Mucosa of gallbladder (tissue), 1 donor: ENCODE data around the gene MANBA. TPM values are rescaled to one million over a fixed set of nuclear protein-coding genes. Genes with fewer than 3 reads are reported as not detected.
"Not testable (repeated sequence)": the region's sequence is repeated elsewhere in the genome, so short reads cannot be mapped to it uniquely, and the experiment has no call there.

ENCODE experiments used
- DNase-seq: peaks from one replicate; pipeline ENCODE4 v3.0.0-alpha.2; 2020; ENCODE audit warnings: low spot score
- total RNA-seq: library from RNA; stranded (reverse); gene quantifications from one replicate; pipeline ENCODE4 v1.2.1, GENCODE V29; 2021
- donor health status: DM: no; HTN: no; CAD: no.

Gene MANBA
- total RNA-seq, 1 donor from 2014 or later = 42.1 TPM

DNA sequence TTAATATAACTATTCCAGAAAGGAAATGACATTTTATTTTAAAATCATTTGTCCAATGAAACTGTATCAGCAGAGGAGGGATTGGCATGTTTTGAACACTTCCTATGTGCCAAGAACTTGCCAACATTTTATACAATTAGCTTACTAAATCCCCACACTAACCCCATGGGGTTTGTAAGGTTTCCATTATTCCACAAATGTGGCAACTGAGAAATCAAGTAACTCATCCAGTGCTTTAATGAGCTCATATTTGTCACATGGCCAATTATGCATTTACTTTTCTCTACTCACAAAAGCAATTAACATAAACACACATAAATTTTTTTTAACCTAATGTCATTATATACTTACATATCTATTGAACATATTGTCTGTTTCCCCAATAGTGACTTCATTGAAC is 37.3 kb downstream of the MANBA start:
- no peak for DNase-seq

DNA sequence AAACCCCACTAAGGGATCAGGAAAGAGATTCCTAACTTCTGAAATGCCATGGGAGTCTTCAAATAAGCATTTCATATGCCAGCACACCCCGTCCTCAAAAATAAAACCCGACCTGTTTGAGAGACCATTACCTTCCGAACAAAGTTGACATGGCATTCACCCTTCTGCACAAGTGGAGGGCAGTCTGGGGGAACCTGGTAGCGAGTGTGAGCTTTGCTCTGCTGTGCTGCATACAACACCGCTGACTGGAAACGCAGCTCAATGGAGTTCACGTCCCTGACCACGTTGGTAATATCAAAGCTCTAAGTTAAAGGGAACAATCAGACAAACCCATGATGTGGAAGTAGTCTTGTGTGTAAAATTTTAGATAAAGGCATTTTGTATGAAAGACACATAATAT is 38.0 kb downstream of the MANBA start:
- no peak for DNase-seq

DNA sequence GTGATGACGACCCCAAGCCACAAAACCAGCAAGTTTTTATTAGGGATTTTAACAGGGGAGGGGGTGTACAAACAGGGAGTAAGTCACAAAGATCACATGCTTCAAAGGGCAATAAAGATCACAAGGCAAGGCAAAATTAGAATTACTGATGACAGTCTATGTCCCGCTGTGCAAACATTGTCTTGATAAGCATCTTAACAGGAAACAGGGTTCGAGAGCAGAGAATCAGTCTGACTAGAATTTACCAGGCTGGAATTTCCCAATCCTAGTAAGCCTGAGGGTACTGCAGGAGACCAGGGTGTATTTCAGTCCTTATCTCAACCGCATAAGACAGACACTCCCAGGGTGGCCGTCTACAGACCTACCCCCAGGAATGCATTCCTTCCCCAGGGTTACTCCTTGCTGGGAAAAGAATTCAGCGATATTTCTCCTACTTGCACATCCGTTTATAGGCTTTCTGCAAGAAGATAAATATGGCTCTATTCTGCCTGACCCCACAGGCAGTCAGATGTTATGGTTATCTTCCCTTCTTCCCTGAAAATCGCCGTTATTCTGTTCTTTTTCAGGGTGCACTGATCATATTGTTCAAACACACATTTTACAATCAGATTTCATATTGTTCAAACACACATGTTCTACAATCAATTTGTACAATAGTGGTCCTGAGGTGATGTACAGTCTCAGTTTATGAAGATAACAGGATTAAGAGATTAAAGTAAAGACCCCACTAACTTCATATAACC is 41.8 kb downstream of the MANBA start:
- not testable (repeated sequence) for DNase-seq

DNA sequence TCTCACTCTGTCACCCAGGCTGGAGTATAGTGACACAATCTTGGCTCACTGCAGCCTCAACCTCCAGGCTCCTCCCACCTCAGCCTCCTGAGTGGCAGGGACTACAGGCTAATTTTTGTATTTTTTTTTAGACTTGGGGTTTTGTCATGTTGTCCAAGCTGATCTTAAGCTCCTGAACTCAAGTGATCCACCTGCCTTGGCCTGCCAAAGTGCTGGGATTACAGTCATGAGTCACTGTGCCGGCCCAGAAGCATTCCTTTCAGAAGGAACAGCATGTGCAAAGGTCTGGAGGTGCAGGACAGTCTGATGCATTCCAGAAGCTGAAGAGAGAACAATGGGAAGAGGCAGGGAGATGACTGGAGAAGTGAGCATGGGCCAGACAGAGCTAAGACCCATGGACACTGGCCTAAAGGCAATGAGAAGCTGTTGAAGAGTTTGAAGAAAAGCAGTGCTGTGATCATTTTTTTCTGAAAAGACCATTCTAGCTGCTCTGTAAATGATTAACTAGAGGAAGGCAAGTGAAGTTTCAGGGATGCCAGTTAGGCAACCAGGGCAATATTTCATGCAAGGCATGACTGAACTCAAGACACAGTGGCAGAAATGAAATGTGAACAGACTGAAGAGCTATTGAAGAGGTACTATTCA is 43.2 kb downstream of the MANBA start:
- DNase-seq = no peak

DNA sequence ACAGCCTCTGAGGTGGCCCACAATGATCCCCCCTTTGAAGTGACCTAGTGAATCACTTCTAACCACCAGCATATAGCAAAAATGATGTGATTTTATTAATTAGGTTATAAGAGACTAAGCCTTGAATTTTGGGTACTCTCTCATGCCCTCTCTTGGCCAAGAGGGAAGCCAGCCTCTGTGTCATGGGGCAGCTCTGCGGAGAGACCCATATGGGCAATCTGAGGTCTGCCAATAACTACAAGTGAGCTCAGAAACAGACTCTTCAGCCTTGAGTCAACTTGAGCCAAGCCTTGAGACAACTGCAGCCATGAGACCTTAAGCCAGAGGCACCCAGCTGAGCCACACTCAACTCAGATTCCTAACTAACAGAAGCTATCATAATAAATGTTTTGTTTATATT is 45.7 kb downstream of the MANBA start:
- DNase-seq = no peak

DNA sequence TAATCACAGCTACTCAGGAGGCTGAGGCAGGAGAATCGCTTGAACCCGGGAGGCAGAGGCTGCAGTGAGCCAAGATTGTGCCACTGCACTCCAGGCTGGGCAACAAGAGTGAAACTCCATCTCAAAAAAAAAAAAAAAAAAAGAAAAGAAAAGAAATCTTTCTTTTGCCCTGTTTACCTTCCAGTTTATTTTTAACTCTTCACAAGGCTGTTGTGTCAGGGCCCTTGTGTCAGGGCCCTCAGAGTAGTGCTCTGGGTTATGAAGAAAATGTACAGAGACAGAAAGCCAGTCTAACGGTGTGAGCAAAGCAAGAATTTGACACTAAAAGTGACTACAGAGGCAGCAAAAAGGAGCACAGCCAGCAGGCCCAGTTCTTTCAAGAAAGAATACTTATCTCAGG is 47.0 kb downstream of the MANBA start:
- DNase-seq = not testable (repeated sequence)

DNA sequence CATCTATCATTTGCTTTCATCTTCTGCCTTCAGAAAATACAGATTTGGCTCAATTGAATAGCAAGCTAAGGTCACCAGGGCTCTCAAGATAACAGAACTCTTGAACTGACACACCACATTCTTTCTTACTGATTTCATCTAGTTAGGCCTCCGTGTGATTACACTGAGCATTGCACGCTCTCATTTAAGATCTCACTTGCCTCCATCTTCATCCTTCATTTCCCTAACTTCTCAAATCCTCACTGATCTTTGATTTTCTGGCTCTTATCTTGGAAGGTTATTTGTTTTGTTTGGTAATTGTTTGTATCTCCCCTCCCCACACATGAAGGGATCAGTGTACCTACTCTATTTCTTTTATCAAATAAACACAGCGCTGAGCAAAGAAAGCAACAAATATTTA is 47.7 kb downstream of the MANBA start:
- DNase-seq = no peak

DNA sequence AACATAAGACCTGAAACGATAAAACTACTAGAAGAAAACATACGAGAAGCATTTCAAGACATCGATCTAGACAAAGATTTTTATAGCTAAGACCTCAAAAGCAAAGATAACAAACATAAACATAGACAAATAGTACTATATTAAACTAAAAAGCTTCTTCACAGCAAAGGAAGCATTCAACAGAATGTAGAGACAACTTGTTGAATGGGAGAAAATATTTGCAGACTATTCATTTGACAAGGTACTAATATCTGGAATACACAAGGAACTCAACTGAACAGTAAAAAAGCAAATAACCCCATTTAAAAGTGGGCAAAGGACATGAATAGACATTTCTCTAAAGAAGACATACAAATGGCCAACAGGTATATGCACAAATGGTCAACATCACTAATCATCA is 49.8 kb downstream of the MANBA start:
- DNase-seq = no peak

DNA sequence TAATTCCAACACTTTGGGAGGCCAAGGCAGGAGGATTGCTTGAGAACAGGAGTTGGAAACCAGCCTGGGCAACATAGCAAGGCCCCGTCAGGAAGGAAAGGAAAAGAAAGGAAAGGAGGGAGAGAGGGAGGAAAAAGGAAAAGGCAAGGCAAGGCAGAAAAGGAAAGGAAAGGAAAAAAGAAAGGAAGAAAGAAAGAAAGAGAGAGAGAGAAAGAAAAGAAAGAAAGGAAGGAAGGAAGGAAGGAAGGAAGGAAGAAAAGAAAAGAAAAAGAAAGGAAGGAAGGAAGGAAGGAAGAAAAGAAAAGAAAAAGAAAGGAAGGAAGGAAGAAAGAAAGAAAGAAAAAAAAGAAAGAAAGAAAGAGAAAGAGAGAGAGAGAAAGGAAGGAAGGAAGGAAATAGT is 51.7 kb downstream of the MANBA start:
- DNase-seq = not testable (repeated sequence)

DNA sequence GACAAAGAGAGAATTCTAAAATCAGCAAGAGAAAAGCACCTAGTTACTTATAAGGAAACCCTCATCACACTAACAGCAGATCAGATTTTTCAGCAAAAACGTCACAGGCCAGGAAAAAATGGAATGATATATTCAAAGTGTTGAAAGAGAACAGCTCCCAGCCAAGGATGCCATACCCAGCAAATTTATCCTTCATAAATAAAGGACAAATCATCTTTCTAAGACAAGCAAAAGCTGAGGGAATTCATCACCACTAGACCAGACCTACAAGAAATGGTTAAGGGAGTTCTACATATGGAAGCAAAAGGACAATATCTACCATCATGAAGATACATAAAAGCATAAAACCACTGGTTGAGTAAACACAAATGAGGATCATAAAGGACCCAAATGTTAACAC is 53.6 kb downstream of the MANBA start:
- no peak for DNase-seq

DNA sequence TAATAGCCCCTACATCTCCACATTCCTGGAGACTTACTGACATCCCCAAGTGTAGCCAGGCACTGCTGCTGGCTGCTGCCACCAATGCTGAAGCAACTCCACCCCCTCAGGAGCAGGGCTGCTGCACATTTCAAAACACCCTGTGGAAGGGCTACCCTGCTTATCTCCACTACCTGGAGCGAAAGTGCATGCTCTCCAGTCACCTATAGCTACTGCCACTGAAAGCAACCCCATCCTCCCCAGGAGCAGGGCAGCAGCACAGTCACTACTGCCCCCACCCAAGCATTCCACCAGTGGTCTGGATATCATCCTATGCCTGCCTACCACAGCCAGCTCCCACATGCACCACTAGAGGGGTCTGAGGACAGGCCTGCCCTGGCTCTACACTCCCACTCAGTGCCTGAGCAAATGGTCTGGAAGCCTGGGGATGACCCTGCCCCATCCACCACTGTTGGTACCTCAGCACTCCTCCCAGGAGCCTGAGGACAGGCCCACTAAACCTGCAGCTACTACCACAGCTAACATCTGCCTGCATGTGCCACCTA is 55.3 kb downstream of the MANBA start:
- DNase-seq = no peak

DNA sequence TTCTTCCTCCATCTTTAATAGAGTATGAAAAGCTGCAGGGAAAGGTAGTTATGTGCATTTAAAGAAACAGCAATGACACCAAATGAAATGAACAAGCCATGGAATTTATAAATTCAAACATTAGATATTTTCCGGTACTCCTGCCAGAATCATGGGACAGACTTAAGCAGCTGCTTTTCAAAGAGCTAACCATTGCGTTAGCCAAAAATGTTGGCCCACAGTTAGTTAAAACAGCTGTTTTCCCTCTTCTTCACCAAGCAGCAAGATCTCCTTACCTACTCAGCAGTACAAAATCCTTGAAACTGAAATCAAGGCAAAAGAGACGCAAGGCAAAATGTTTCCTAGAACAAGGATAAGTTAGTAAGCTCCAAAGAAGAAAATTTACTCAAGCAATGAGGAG is 64.0 kb downstream of the MANBA start:
- no peak for DNase-seq

DNA sequence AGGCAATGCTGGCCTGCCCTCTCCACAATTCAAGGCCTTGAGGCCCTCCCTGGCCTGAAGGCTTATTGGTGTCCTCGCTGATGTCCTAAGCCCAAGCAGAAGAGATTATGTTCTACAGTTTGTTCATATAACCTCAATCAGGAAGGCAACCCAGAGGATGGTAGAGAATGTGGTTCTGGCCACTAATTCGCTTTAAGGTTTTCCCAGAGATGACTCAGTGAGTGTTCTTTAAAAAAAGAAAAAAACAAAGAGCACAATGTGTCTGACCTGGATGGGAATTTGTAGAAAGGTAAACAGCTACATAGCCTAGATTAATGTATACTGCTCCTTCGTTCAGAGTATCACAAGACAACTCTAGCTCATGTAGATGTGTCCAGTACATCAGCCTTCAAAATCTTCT is 66.0 kb downstream of the MANBA start:
- no peak for DNase-seq

DNA sequence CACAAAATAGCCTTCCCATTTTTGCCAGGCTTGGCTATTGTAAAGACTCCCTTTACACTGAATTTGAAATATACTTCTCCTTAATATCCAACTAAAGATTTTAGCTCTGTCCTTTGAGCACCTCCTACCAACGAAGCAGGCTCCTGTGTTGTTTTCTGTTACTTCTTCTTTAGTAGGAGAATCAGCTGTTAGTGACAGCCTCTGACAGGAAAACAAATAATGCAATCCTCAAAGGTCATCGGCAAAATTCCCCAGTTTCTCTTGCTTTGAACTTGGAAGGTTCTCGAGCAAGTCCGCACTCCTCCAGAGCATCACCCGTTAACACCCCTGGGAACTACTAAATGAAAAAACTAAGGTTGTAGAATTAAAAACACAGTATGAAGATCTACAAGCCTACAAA is 66.9 kb downstream of the MANBA start:
- DNase-seq = no peak

DNA sequence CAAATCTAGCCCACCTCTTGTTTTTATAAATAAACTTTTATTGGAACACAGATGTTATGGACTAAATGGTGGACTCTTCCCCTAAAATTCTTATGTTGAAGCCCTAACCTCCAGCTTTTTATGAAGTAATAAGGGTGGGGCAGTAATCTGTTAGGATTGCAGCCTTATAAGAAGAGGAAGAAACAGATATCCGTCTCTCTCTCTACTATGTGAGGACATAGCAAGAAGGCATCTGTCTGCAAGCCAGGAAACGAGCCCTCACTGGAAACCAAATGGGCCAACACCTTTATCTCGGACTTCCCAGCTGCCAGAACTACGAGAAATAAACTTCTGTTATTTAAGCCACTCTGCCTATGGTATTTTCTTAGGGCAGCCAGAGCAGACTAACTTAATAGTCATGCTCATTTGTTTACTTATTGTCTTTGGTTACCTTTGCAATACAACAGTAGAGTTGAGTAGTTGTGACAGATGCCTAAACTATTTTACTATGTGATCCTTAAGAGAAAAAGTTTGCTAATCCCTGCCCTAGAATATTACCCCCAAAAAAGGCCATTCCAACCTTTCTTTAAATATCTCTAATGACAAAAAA is 67.4 kb downstream of the MANBA start:
- no peak for DNase-seq

DNA sequence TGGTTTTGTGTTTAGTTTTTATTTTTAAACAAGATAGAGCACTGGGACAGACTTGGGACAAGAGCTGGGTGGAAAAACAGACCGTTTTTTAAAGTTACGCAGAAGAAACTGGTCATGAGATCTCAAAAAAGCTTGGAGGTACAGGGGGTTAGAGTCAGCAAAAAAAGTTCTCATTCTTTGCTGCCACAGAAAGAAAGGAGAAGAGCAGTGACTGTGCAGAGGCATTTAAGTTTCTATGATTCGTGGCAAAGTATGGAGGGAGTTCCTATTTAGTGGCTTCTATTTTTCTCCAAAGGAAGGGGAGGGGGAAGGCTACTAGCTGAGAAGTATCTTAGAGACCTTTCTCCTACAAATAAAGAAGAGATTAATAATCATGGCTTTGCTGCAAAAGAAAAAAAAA is 68.3 kb downstream of the MANBA start:
- no peak for DNase-seq

DNA sequence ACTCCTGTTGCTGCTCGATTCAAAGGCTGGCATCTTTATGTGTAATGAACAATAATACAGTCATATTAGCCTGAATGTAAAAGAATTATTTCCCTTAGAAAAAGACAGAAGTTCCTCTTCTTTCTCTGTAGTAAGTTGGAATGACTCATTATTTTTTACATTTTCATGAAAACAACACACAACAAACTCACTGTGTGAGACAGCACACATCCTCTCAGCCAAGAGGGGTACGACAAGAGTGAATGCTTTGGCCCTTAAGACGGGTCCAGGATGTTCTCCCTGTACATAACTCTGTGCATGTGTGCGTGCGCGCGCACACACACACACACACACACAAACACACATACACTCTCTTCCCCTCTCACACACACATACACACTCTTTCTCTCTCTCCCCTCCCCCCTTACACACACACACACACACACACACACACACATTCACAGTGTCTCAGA is 72.8 kb downstream of the MANBA start:
- no peak for DNase-seq

DNA sequence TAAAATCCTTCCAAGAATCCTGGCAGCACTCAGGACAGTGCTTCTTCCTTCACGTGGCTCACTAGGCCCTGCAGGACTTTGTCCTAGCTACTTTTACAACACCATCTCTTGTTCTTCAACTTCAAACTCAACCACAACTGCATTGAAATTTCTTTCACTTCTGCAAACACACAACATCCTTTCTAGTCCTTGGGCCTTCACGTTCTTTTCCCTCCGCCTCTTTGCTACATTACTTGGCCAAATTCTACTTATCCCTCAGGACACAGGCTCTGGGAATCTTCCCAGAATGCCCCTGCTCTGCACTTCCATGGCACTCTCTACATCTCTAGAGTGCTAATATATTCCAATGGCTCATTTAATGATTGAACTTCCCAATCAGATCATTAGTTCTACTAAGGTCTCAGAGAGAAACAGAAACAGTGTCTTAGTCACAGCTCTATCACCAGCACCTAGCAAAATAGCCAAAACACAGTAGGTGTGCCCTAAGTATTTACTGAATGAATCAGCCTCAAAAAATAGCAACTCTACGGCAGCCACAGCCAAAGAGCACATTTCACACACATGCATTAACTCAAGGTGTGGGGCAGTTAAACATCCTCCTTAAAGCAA is 73.3 kb downstream of the MANBA start:
- DNase-seq = no peak

DNA sequence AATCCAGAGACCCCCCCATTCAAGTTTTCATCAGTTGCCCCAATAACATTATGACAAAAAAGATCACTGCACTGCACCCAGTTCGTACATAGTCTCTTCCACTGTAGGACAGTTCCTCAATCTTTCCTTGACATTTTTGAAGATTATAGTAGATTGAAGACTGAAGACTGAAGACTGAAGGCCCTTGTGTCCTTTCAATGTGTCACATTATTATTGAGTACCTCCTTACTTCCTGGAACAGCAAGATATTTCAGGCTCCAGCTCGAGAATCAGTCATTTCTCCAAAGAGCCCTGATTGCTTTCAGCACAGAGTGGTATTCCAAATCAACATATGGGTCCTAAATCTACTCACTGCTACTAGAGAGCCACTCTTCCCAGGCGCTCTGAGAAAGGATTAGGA is 75.0 kb downstream of the MANBA start:
- no peak for DNase-seq

DNA sequence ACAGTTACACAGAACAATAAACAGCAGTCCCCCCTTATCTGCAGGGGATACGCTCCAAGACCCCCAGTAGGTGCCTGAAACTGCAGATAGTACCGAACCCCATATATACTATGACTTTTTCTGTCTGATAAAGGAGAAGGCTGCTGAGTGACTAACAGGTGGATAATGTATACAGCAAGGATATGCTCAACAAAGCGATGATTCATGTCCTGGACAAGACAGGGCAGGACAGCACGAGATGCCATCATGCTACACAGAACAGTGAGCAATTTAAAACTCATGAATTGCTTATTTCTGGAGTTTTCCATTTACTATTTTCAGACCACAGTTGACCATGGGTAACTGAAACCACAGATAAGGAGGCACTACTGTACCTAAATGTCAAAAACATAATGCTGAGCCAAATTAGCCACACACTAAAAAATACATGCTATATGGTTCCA is 76.1 kb downstream of the MANBA start:
- DNase-seq = no peak

DNA sequence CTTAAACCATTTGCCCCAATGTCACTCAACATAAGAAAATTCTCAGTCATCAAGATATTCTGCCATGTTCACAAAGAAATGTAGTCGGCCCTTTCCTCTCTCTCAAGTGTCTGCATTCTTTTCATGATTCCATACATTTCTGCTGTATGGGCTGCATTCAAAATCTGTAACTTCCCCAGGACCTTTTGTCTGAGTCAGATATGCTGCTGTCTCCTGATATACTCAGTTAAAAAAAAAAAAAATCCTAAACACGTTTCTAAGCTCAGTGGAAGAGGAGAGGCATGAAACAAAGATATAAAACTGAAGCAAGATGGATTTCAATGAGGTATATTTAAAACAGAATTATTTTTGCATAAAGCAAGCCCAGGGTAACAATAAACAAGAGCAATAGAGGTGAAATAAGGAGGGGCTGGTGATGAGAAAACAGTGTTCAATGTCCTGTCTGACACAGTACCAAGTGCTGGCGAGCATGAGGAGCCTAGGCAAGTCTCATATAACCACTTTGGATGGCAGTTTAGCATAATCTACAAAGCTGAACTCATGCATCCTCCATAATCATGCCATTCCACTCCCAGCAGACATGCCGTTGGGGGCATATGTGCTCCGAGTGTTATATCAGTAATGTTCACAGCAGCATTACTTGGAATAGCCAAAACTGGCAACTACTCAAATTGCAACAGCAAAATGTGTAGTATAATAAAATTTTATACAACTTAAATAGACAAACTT is 76.7 kb downstream of the MANBA start:
- no peak for DNase-seq
